ENCODE results near the gene DYDC2. TPM values are rescaled to one million over a fixed set of nuclear protein-coding genes. Genes with fewer than 3 reads are reported as not detected.

DYDC2 gene
- total RNA-seq, 2 experiments from 2014 or later: not detected

DNA sequence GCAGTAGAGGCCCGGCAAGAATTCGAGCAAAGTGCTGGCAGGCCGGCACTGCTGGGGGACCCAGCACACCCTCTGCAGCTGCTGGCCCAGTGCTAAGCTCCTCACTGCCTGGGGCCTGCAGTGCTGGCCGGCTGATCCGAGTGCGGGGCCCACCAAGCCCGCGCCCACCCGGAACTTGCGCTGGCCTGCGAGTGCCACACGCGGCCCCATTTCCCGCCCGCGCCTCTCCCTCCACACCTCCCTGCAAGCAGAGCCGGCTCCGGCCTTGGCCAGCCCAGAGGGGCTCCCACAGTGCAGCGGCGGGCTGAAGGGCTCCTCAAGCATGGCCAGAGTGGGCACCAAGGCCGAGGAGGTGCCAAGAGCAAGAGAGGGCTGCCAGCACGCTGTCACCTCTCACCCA, 3.1 kb downstream of the DYDC2 start:
- no peak for DNase-seq (ENCODE audit: low spot score)
- H3K9me2 ChIP-seq (ENCODE audit: insufficient read depth, low read length): no peaks in the 10 kb centered on the region
- no peak overlapping the region for H3K4me2 ChIP-seq (ENCODE audit: low read length)
- no peaks in the 10 kb centered on the region for H3K36me3 ChIP-seq (ENCODE audit: insufficient read depth, low read length)
- no peak overlapping the region for H3K27ac ChIP-seq (ENCODE audit: low read depth, low read length, poor library complexity, severe bottlenecking)
- no peaks in the 10 kb centered on the region for H3K9me3 ChIP-seq (ENCODE audit: low read length)
- no peaks in the 10 kb centered on the region for H3K79me2 ChIP-seq (ENCODE audit: insufficient read depth, low read depth, low read length)
- POLR2A ChIA-PET: interaction anchor here (0.8 kb wide), 1 partner anchor 16 kb away, joined by 3 read pairs; no protein-coding TSS in a partner anchor
- H2AFZ ChIP-seq (ENCODE audit: low read length): no peak overlapping the region
- H4K20me1 ChIP-seq (ENCODE audit: insufficient read depth, low read length): no peaks in the 10 kb centered on the region
- intact Hi-C loops (cut with micrococcal nuclease; ENCODE audit: unreplicated experiment): no loop called here
- TF ChIP-seq CTCF (conservative IDR thresholded peaks at IDR 0.05; ENCODE audit: low read length) (no peak), EZH2phosphoT487 (IDR thresholded peaks at IDR 0.05; ENCODE audit: borderline replicate concordance, low read depth, low read length) (no peak)
- no peak overlapping the region for H3K4me3 ChIP-seq (ENCODE audit: low read depth, low read length, poor library complexity, severe bottlenecking)
- no peaks in the 10 kb centered on the region for H3K4me1 ChIP-seq (ENCODE audit: insufficient read depth, low read length, poor library complexity, severe bottlenecking)
- CTCF ChIA-PET (ENCODE audit: unreplicated experiment): no interaction called here
- BruUV-seq (replicated peaks): no TSS peak

- H3K36me3 ChIP-seq (ENCODE audit: insufficient read depth, low read length): no peaks in the 10 kb centered on the region
- H3K27ac ChIP-seq (ENCODE audit: low read depth, low read length, poor library complexity, severe bottlenecking): no peak overlapping the region
- no TSS peak for BruUV-seq (replicated peaks)
- TF ChIP-seq EZH2phosphoT487 (IDR thresholded peaks at IDR 0.05; ENCODE audit: borderline replicate concordance, low read depth, low read length) (no peak), CTCF (conservative IDR thresholded peaks at IDR 0.05; ENCODE audit: low read length) (no peak)
- no peaks in the 10 kb centered on the region for H4K20me1 ChIP-seq (ENCODE audit: insufficient read depth, low read length)
- DNase-seq (ENCODE audit: low spot score): no peak
- H3K9me3 ChIP-seq (ENCODE audit: low read length): peaks cover 11% of the 10 kb centered on the region; the same call in 1 of the 2 replicates
- CTCF ChIA-PET (ENCODE audit: unreplicated experiment): no interaction called here
- H3K4me2 ChIP-seq (ENCODE audit: low read length): no peak overlapping the region
- intact Hi-C loops (cut with micrococcal nuclease; ENCODE audit: unreplicated experiment): no loop called here
- POLR2A ChIA-PET: no interaction called here
- no peaks in the 10 kb centered on the region for H3K79me2 ChIP-seq (ENCODE audit: insufficient read depth, low read depth, low read length)
- H2AFZ ChIP-seq (ENCODE audit: low read length): no peak overlapping the region
- no peak overlapping the region for H3K4me3 ChIP-seq (ENCODE audit: low read depth, low read length, poor library complexity, severe bottlenecking)
- H3K4me1 ChIP-seq (ENCODE audit: insufficient read depth, low read length, poor library complexity, severe bottlenecking): no peaks in the 10 kb centered on the region
- no peaks in the 10 kb centered on the region for H3K9me2 ChIP-seq (ENCODE audit: insufficient read depth, low read length)
Observed at GRCh38 chr10:80365510-80365909, 8.9 kb downstream of the DYDC2 start.

DNA sequence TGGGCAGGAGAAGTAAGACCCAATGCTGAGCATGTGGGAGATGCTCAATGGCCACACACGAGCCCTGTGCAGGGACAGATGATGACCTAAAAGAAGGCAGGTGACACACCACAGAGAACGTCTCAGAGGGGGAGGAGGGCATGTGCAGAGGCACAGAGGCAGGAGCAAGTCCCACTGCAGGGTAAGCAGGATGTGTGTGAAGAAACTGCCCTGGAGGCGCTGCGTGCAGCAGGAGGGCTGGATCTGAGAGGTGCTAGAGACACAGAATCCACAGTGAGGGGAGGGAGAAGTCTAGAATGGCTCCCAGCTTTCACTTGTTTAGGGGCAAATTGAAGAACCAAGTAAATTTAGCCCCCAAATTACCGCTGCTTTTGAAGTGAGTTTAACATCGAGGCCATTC, 14.9 kb downstream of the DYDC2 start:
- Histone ChIP-seq H2AFZ (ENCODE audit: low read length) (no peak overlapping the region), H3K36me3 (ENCODE audit: insufficient read depth, low read length) (no peaks in the 10 kb centered on the region), H3K4me2 (ENCODE audit: low read length) (no peak overlapping the region), H3K27ac (ENCODE audit: low read depth, low read length, poor library complexity, severe bottlenecking) (no peak overlapping the region), H3K79me2 (ENCODE audit: insufficient read depth, low read depth, low read length) (no peaks in the 10 kb centered on the region), H3K9me3 (ENCODE audit: low read length) (peaks cover 11% of the 10 kb centered on the region; the same call in 1 of the 2 replicates), H3K4me3 (ENCODE audit: low read depth, low read length, poor library complexity, severe bottlenecking) (no peak overlapping the region), H3K9me2 (ENCODE audit: insufficient read depth, low read length) (no peaks in the 10 kb centered on the region), H4K20me1 (ENCODE audit: insufficient read depth, low read length) (no peaks in the 10 kb centered on the region), H3K4me1 (ENCODE audit: insufficient read depth, low read length, poor library complexity, severe bottlenecking) (no peaks in the 10 kb centered on the region)
- no TSS peak for BruUV-seq (replicated peaks)
- intact Hi-C loops (cut with micrococcal nuclease; ENCODE audit: unreplicated experiment): no loop called here
- CTCF ChIA-PET (ENCODE audit: unreplicated experiment): no interaction called here
- DNase-seq (ENCODE audit: low spot score): no peak
- TF ChIP-seq CTCF (conservative IDR thresholded peaks at IDR 0.05; ENCODE audit: low read length) (no peak), EZH2phosphoT487 (IDR thresholded peaks at IDR 0.05; ENCODE audit: borderline replicate concordance, low read depth, low read length) (no peak)
- POLR2A ChIA-PET: no interaction called here
